Measurements from ENCODE around the gene CD6.

Gene CD6

DNA sequence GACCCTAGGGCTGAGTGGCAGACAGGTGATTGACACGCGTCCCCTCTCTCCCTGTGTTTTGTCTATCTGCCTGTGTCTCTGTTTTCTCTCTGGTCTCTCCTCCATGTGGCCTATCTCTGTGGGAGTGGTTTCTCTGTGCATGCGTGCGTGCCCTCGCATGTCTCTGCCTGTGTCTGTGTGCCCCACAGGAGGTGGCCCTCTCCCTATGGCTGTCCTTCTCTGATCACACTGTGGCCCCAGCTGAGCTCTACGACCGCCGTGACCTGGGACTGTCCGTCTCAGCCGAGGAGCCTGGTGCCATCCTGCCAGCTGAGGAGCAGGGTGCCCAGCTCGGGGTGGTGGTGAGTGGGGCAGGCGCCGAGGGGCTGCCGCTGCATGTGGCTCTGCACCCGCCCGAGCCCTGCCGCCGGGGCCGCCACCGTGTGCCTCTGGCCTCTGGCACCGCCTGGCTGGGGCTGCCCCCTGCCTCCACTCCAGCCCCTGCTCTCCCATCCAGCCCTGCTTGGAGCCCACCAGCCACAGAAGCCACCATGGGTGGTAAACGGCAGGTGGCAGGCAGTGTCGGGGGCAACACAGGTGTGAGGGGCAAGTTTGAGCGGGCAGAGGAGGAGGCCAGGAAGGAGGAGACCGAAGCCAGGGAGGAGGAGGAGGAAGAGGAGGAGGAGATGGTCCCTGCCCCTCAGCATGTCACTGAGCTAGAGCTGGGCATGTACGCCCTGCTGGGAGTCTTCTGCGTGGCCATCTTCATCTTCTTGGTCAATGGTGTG, 35.6 kb upstream of the CD6 start:
- DNase-seq (ENCODE audit: low spot score) = no peak

DNA sequence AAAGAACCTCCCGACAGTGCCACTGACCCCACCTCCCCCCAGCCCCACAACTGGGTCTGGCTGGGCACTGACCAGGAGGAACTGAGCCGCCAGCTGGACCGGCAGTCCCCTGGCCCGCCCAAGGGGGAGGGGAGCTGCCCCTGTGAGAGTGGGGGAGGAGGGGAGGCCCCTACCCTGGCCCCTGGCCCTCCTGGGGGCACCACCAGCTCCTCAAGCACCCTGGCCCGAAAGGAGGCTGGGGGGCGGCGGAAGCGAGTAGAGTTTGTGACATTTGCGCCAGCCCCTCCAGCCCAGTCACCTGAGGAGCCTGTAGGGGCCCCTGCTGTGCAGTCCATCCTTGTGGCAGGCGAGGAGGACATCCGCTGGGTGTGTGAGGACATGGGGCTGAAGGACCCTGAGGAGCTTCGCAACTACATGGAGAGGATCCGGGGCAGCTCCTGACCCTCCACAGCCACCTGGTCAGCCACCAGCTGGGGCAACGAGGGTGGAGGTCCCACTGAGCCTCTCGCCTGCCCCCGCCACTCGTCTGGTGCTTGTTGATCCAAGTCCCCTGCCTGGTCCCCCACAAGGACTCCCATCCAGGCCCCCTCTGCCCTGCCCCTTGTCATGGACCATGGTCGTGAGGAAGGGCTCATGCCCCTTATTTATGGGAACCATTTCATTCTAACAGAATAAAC, 34.9 kb upstream of the CD6 start:
- no peak for DNase-seq (ENCODE audit: low spot score)

- DNase-seq (ENCODE audit: low spot score) = no peak
Observed at GRCh38 chr11:60937144-60937527, 34.3 kb upstream of the CD6 start.

GRCh38 chr11:60937811-60938210, 33.7 kb upstream of the CD6 start:
- no peak for DNase-seq (ENCODE audit: low spot score)

DNA sequence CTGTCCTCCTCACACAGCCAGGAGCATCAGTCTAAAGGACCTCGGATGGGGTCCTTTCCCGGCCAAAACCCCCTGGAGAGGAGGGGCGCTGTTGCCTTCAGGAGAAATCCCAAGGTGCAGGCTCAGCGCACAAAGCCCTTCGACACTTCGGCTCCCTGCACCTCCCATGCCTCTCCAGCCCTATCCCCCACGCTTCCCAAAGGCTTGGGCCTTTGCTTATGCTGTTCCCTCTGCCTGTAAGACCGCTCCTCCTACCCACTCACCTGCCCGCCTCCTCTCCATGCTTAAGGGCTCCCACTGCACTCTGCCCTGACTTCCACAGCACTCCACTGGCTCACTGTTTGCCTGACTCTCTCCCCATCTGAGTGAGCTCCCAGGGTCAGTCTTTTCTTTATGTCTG, 33.0 kb upstream of the CD6 start:
- DNase-seq (ENCODE audit: low spot score) = no peak

DNA sequence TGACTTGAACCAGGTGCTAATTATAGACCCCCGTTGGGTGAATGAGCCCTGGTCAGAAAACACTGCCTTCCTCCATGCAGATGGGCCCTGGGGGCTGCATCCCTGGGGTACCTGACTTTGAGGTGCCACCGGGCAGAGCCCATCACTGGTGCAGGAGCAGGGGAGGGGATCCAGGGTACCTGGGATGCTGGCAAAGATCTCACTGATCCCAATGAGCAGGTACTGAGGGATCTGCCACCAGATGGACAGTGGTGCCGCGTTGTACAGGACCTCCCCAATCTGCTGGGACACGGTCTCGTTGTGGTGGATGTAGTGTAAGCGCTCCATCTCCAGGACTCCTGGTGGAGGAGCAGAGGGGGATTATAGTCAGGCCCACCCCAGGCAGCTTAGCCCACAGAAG, 32.2 kb upstream of the CD6 start:
- no peak for DNase-seq (ENCODE audit: low spot score)

DNA sequence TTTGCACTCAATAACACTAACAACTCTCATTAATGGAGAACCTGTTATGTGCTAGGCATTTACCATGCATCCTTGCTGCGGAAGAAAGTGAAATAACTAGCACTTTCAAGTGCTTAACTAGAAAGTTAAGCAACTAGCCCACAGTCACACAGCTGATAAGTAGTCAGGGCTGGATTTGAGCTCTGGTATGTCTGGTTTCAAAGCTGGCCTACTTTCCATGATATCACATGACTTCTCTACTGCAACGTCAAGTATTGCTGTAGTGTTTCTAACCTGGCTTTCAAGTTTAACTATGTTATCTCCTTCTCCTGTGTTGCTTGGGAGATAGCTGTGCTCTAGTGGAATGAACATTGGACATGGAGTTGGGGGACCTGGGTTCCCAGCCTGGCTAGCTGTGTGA, 31.6 kb upstream of the CD6 start:
- DNase-seq (ENCODE audit: low spot score) = no peak

DNA sequence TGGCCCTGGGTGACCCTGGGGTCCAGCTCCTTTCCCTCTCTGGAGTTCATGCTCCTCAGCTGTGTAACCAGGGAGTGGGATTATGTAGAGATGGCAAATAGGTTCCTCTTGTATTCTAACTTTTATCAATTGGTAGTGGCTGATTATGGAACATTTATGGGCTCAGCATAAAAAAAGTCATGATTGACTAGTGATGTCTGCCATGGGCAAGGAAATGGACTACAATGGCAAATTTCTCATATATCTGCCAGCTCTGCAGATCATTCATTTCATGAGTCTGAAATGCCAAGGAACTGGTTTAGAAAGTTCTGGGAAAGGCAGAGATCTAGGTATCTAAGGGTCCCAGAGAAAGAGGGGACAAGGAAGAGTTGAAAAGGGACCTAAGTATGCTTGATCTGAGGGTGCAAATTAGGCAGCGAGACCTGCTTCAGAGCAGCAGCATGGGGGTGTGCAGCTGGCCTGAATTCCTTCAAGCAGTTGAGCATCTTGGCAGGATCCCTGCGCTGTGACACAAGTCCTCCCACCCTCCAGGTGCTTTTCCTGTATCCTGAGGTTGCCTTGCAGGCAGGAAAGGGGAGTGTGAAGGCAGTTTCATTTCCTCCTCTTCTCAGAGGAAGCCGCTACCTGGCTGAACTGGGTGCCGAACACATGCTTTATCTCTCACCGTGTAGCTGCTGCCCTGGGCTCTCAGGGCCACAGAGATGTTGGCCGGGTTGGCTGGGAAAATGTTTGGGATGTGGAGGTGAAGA, 29.9 kb upstream of the CD6 start:
- no peak for DNase-seq (ENCODE audit: low spot score)

- DNase-seq (ENCODE audit: low spot score) = no peak
Observed at GRCh38 chr11:60942219-60942618, 29.3 kb upstream of the CD6 start.

- no peak for DNase-seq (ENCODE audit: low spot score)
Observed at GRCh38 chr11:60942970-60943565, 28.4 kb upstream of the CD6 start.

DNA sequence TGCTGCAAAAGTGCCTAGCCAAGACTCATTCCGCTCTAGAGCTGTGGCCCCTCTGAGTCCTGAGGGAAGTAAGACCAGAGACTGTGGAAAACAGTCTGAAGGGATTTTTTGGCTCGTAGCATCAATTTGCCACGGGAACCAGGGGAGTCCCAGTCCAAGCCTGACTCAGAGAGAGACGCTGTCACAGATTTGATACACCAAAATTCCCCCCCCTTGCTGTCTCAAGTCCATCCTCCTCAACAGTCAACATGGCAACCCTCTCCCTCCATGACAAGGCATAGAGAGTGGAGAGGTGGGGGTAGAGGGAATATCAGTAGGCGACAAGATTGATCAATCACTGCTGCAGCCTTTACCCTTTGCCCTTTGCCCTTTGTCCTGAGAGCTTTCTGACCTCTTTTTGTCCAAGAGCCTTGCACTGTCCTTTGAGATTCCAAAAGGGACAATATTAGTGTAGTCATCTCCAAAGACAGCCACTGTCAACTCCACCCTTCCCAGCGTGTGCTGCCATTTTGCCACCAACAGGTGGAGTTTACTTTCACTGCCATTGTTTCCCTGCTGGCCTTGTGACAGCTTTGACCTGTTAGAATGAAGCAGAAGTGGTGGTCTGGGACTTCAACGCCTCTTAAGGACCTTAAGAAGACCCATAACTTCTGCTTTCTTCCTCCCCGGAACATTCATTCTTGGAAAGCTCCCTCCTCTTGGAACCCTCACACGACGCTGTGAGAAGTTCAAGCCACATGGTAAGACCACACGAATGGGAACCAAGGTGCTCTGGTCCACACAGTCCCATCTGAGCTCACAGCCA, 26.8 kb upstream of the CD6 start:
- DNase-seq (ENCODE audit: low spot score) = no peak

DNA sequence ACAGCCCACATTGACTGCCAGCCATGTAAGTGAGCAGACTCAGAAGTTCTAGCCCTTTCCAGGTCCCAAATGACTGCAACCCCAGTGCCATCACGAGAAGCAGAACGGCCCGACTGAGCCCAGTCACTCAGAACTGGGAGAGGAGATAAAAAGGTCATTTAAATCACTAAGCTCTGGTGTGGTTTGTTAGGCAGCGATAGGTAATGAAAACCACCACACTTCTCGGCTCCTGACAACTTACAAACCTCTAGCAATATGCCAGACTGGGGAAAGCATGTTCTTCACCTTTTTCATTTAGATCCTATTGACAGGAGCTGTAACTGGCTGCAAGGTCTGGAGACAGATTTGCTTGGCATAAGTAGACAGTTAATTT, 26.2 kb upstream of the CD6 start:
- DNase-seq (ENCODE audit: low spot score) = no peak

DNA sequence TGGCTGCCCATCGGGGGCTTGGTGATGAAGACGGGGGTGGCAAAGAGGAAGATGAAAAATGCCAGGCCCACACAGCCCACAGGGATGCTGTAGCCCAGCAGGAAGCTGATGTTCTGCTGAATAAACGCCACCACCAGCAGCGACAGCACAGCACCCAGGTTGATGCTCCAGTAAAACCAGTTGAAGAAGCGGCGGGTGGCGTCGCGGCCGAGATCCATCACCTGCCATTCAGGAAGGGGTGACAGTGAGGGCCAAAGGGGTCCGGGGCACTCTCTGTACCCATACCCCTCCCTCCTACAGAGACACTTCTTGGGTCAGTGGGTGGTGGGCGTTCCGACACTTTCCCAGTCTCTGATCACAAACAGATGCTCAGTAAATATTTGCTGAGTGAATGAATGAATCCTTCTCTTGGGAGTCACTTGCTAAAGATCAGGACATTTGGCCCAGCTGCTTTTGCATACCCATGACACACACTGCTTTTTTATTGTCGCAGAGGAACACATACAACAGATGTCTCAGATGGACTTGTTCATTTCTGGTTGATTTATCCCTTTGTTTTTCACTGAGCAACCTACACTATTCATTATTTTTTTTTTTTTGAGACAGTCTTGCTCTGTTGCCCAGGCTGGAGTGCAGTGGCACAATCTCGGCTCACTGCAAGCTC, 24.7 kb upstream of the CD6 start:
- DNase-seq (ENCODE audit: low spot score) = no peak

GRCh38 chr11:60947700-60948099, 23.8 kb upstream of the CD6 start:
- DNase-seq (ENCODE audit: low spot score) = no peak

GRCh38 chr11:60948250-60948649, 23.2 kb upstream of the CD6 start:
- DNase-seq (ENCODE audit: low spot score) = no peak

DNA sequence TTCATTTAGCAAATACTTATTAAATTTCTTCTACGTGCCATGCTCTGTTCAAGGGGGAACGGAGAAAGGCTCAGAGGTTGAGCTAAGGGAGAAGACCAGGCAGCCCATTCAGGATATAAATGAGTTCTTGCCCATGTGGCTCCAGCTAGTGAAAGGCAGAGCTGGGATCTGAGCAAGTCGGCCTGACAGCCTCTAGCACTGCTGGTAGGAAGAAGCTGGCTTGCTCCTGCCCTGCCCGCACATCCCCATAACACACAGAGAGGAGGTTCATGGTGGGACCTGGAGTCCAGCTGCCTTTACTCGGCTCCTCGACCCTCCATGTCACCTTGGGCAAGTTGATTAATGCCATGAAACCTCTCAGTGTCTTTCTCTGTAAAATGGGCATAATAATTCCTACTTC, 21.5 kb upstream of the CD6 start:
- DNase-seq (ENCODE audit: low spot score) = no peak

DNA sequence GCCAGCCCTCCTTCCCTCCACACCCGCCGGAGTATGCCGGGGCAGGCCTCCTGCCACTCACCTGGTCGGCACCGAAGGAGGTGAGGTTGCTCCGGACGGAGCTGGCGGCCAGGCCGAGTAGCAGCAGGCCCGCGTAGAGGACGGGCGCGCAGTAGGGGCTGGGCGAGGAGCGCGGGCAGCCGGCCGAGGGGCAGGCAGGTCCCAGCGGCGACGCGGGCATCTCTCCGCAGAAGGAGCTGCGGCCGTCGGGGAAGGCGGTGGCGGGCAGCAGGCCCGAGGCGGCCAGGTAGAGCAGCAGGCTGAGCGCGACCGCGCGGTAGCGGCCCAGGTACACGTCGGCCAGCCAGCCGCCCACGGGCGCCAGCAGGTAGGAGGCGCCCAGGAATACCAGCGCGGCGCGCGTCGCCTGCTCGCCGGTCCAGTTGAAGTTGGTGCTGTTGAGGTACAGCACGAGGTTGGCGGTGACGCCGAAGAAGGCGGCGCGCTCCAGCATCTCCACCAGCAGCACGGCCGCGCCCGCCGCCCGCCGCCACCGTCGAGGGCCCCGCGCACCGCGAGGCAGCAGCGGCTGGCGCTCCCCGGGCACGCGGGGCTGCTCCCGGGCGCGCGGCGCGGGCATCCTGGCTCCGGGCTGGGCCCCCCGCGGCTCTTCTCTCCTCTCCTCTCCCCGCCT, 20.4 kb upstream of the CD6 start:
- DNase-seq (ENCODE audit: low spot score) = peak; percentile 45

DNA sequence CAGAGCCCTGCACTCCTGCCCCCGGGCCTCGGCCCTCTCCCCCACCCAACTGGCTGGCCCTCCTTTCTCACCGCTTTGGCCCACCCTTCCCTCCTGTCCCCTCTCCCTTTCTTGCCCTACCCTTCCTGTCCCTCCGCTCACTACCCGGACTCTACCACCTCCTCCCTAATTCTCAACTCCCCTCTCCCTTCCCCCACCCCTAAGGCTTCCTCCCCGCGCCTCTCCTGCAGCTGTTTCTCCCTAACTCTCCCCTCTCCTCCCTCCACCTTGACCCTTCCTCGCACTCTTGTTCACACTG, 19.9 kb upstream of the CD6 start:
- DNase-seq (ENCODE audit: low spot score) = peak; percentile 36

- DNase-seq (ENCODE audit: low spot score) = peak; percentile 61
Observed at GRCh38 chr11:60951904-60952741, 19.4 kb upstream of the CD6 start, which contains the start of gene SLC15A3. TSS of gene SLC15A3 (minus strand) at chr11:60952176. CDS start at chr11:60951551, 625 bp downstream.

- DNase-seq (ENCODE audit: low spot score) = no peak
Observed at GRCh38 chr11:60952742-60953170, 18.7 kb upstream of the CD6 start.

All from RKO (cell line).